ENCODE results near the gene DOK6.

DOK6 gene

GRCh38 chr18:69490072-69490471 is 89.4 kb downstream of the DOK6 start:
- no peak overlapping the region for H4K91ac ChIP-seq (ENCODE audit: low read length)
- no peaks in the 10 kb centered on the region for H3K4me1 ChIP-seq (ENCODE audit: control insufficient read depth, insufficient read depth, low read depth, low read length)
- no peak overlapping the region for H3K4me2 ChIP-seq (ENCODE audit: low read length, poor library complexity, severe bottlenecking)
- no peak overlapping the region for H3K4ac ChIP-seq (ENCODE audit: low read depth in 1 of 2, low read length in 2 of 2)
- H4K8ac ChIP-seq (ENCODE audit: low read length), result no peak overlapping the region
- H2AFZ ChIP-seq (ENCODE audit: low read depth, low read length), result no peak overlapping the region
- no peak overlapping the region for H2BK15ac ChIP-seq (ENCODE audit: low read depth, poor library complexity, severe bottlenecking)
- H3K27me3 ChIP-seq (ENCODE audit: control insufficient read depth in 1 of 2, insufficient read depth in 1 of 2, low read length in 2 of 2), result no peaks in the 10 kb centered on the region
- H3K9ac ChIP-seq (ENCODE audit: low read length), result no peak overlapping the region
- H3K27ac ChIP-seq (ENCODE audit: low read length, poor library complexity, severe bottlenecking), result no peak overlapping the region
- no peak overlapping the region for H2BK5ac ChIP-seq (ENCODE audit: low read depth, low read length, poor library complexity, severe bottlenecking)
- H2BK120ac ChIP-seq (ENCODE audit: low read depth, low read length), result no peak overlapping the region
- no peak overlapping the region for H3K14ac ChIP-seq (ENCODE audit: low read length in 2 of 2)
- H3K23ac ChIP-seq (ENCODE audit: low read length in 2 of 2), result no peak overlapping the region
- no peak for DNase-seq
- H3K79me1 ChIP-seq (replicated peaks; ENCODE audit: low read length, poor library complexity, severe bottlenecking), result no peaks in the 10 kb centered on the region
- WGBS, result 100% methylated on average over 1 of the region's 1 CpG
- H2BK12ac ChIP-seq (ENCODE audit: low read length in 2 of 2), result no peak overlapping the region
- H3K36me3 ChIP-seq (ENCODE audit: control insufficient read depth in 1 of 2, insufficient read depth in 2 of 2, low read depth in 1 of 2, low read length in 2 of 2), result peaks cover 0 to 2% of the 10 kb centered on the region in 2 experiments
- H2AK5ac ChIP-seq (ENCODE audit: low read length, severe bottlenecking), result no peak overlapping the region
- H3K9me3 ChIP-seq (ENCODE audit: control insufficient read depth, low read length), result peaks cover 4% of the 10 kb centered on the region
- H3K4me3 ChIP-seq (ENCODE audit: insufficient read depth in 1 of 2, low read depth in 1 of 2, low read length in 2 of 2), result no peak overlapping the region
- H3K18ac ChIP-seq (ENCODE audit: low read depth in 1 of 2, low read length in 2 of 2), result no peak overlapping the region

GRCh38 chr18:69490813-69491212 is 90.1 kb downstream of the DOK6 start:
- DNase-seq, result peak; percentile 66
- Histone ChIP-seq H3K27me3 (ENCODE audit: control insufficient read depth in 1 of 2, insufficient read depth in 1 of 2, low read length in 2 of 2) (no peaks in the 10 kb centered on the region), H3K9me3 (ENCODE audit: control insufficient read depth, low read length) (peaks cover 4% of the 10 kb centered on the region), H2BK5ac (ENCODE audit: low read depth, low read length, poor library complexity, severe bottlenecking) (no peak overlapping the region), H2AK5ac (ENCODE audit: low read length, severe bottlenecking) (no peak overlapping the region), H3K4ac (ENCODE audit: low read depth in 1 of 2, low read length in 2 of 2) (no peak overlapping the region), H3K9ac (ENCODE audit: low read length) (no peak overlapping the region), H3K4me2 (ENCODE audit: low read length, poor library complexity, severe bottlenecking) (no peak overlapping the region), H3K27ac (ENCODE audit: low read length, poor library complexity, severe bottlenecking) (no peak overlapping the region), H3K4me3 (ENCODE audit: insufficient read depth in 1 of 2, low read depth in 1 of 2, low read length in 2 of 2) (no peak overlapping the region), H3K4me1 (ENCODE audit: control insufficient read depth, insufficient read depth, low read depth, low read length) (no peaks in the 10 kb centered on the region), H3K23ac (ENCODE audit: low read length in 2 of 2) (no peak overlapping the region), H2BK12ac (ENCODE audit: low read length in 2 of 2) (no peak overlapping the region), H2AFZ (ENCODE audit: low read depth, low read length) (no peak overlapping the region), H3K36me3 (ENCODE audit: control insufficient read depth in 1 of 2, insufficient read depth in 2 of 2, low read depth in 1 of 2, low read length in 2 of 2) (peaks cover 0 to 2% of the 10 kb centered on the region in 2 experiments), H2BK120ac (ENCODE audit: low read depth, low read length) (no peak overlapping the region), H3K79me1 (replicated peaks; ENCODE audit: low read length, poor library complexity, severe bottlenecking) (no peaks in the 10 kb centered on the region), H4K8ac (ENCODE audit: low read length) (no peak overlapping the region), H3K18ac (ENCODE audit: low read depth in 1 of 2, low read length in 2 of 2) (no peak overlapping the region), H4K91ac (ENCODE audit: low read length) (no peak overlapping the region), H2BK15ac (ENCODE audit: low read depth, poor library complexity, severe bottlenecking) (no peak overlapping the region), H3K14ac (ENCODE audit: low read length in 2 of 2) (no peak overlapping the region)
- 0% methylated on average over 3 of the region's 4 CpGs for WGBS

- Histone ChIP-seq H3K36me3 (ENCODE audit: control insufficient read depth in 1 of 2, insufficient read depth in 2 of 2, low read depth in 1 of 2, low read length in 2 of 2) (peaks cover 0 to 2% of the 10 kb centered on the region in 2 experiments), H2AFZ (ENCODE audit: low read depth, low read length) (no peak overlapping the region), H3K9ac (ENCODE audit: low read length) (no peak overlapping the region), H2BK5ac (ENCODE audit: low read depth, low read length, poor library complexity, severe bottlenecking) (no peak overlapping the region), H3K23ac (ENCODE audit: low read length in 2 of 2) (no peak overlapping the region), H3K9me3 (ENCODE audit: control insufficient read depth, low read length) (peaks cover 4% of the 10 kb centered on the region), H2BK15ac (ENCODE audit: low read depth, poor library complexity, severe bottlenecking) (no peak overlapping the region), H3K4ac (ENCODE audit: low read depth in 1 of 2, low read length in 2 of 2) (no peak overlapping the region), H3K27ac (ENCODE audit: low read length, poor library complexity, severe bottlenecking) (no peak overlapping the region), H3K4me2 (ENCODE audit: low read length, poor library complexity, severe bottlenecking) (no peak overlapping the region), H4K91ac (ENCODE audit: low read length) (no peak overlapping the region), H2AK5ac (ENCODE audit: low read length, severe bottlenecking) (no peak overlapping the region), H3K4me1 (ENCODE audit: control insufficient read depth, insufficient read depth, low read depth, low read length) (no peaks in the 10 kb centered on the region), H4K8ac (ENCODE audit: low read length) (no peak overlapping the region), H2BK120ac (ENCODE audit: low read depth, low read length) (no peak overlapping the region), H3K79me1 (replicated peaks; ENCODE audit: low read length, poor library complexity, severe bottlenecking) (no peaks in the 10 kb centered on the region), H3K18ac (ENCODE audit: low read depth in 1 of 2, low read length in 2 of 2) (no peak overlapping the region), H3K4me3 (ENCODE audit: insufficient read depth in 1 of 2, low read depth in 1 of 2, low read length in 2 of 2) (no peak overlapping the region), H2BK12ac (ENCODE audit: low read length in 2 of 2) (no peak overlapping the region), H3K14ac (ENCODE audit: low read length in 2 of 2) (no peak overlapping the region), H3K27me3 (ENCODE audit: control insufficient read depth in 1 of 2, insufficient read depth in 1 of 2, low read length in 2 of 2) (no peaks in the 10 kb centered on the region)
- 26% methylated on average over 1 of the region's 2 CpGs for WGBS
- peak; percentile 17 for DNase-seq
These were observed 90.9 kb downstream of the DOK6 start for GRCh38 chr18:69491576-69491975.

GRCh38 chr18:69492861-69493260 is 92.2 kb downstream of the DOK6 start:
- Histone ChIP-seq H3K4ac (ENCODE audit: low read depth in 1 of 2, low read length in 2 of 2) (no peak overlapping the region), H3K4me1 (ENCODE audit: control insufficient read depth, insufficient read depth, low read depth, low read length) (no peaks in the 10 kb centered on the region), H3K14ac (ENCODE audit: low read length in 2 of 2) (no peak overlapping the region), H4K91ac (ENCODE audit: low read length) (no peak overlapping the region), H3K18ac (ENCODE audit: low read depth in 1 of 2, low read length in 2 of 2) (no peak overlapping the region), H3K36me3 (ENCODE audit: control insufficient read depth in 1 of 2, insufficient read depth in 2 of 2, low read depth in 1 of 2, low read length in 2 of 2) (peaks cover 0 to 2% of the 10 kb centered on the region in 2 experiments), H2AFZ (ENCODE audit: low read depth, low read length) (no peak overlapping the region), H3K27ac (ENCODE audit: low read length, poor library complexity, severe bottlenecking) (no peak overlapping the region), H3K4me3 (ENCODE audit: insufficient read depth in 1 of 2, low read depth in 1 of 2, low read length in 2 of 2) (no peak overlapping the region), H4K8ac (ENCODE audit: low read length) (no peak overlapping the region), H2AK5ac (ENCODE audit: low read length, severe bottlenecking) (no peak overlapping the region), H3K79me1 (replicated peaks; ENCODE audit: low read length, poor library complexity, severe bottlenecking) (no peaks in the 10 kb centered on the region), H2BK5ac (ENCODE audit: low read depth, low read length, poor library complexity, severe bottlenecking) (no peak overlapping the region), H2BK12ac (ENCODE audit: low read length in 2 of 2) (no peak overlapping the region), H3K9me3 (ENCODE audit: control insufficient read depth, low read length) (peaks cover 3% of the 10 kb centered on the region), H2BK15ac (ENCODE audit: low read depth, poor library complexity, severe bottlenecking) (no peak overlapping the region), H3K9ac (ENCODE audit: low read length) (no peak overlapping the region), H3K4me2 (ENCODE audit: low read length, poor library complexity, severe bottlenecking) (no peak overlapping the region), H3K27me3 (ENCODE audit: control insufficient read depth in 1 of 2, insufficient read depth in 1 of 2, low read length in 2 of 2) (no peaks in the 10 kb centered on the region), H2BK120ac (ENCODE audit: low read depth, low read length) (no peak overlapping the region), H3K23ac (ENCODE audit: low read length in 2 of 2) (no peak overlapping the region)
- no peak for DNase-seq
- no CpG with 5 or more reads among the region's 2 CpGs for WGBS
